Stimulated activated CD4-positive, alpha-beta T cell treated with anti-CD3 and anti-CD28 coated beads, Interleukin-15, amount 100 ng/mL, for 1 hour (primary cell): ENCODE data around the gene ONECUT3.
"Not testable (repeated sequence)": the region's sequence is repeated elsewhere in the genome, so short reads cannot be mapped to it uniquely, and the experiment has no call there.

Source experiments
- DNase-seq, 2 donors: peaks; one replicate each; pipeline ENCODE4 v3.0.0-alpha.2; 2020; ENCODE audit warnings: low read depth in 1 of 2, low spot score in 1 of 2

The ONECUT3 gene

DNA sequence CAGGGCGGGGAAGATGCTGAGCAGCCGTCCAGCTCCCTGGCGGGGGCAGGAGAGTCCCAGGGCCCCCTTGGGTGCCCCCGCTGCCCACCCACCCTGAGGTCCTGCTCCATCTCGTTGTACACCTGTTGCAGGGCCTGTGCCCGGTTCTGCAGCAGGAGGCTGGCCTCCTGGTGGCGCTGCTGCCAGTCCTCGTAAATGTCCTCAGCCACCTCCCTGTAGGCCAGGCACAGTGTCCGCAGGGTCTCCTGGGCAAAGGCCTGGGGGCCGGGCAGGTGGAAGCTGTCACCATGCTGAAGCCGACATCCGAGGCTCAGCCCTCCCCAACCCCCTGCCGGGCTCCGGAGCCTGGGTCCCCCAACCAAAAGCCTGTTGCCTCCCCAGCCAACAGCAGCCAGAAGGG, 38.6 kb downstream of the ONECUT3 start:
- DNase-seq = no peak

GRCh38 chr19:1794424-1795172, 41.3 kb downstream of the ONECUT3 start:
- no peak for DNase-seq

- DNase-seq = no peak
These were observed 43.3 kb downstream of the ONECUT3 start for GRCh38 chr19:1796395-1797142.

- DNase-seq = not testable (repeated sequence)
These were observed 44.0 kb downstream of the ONECUT3 start for GRCh38 chr19:1797313-1797712.

DNA sequence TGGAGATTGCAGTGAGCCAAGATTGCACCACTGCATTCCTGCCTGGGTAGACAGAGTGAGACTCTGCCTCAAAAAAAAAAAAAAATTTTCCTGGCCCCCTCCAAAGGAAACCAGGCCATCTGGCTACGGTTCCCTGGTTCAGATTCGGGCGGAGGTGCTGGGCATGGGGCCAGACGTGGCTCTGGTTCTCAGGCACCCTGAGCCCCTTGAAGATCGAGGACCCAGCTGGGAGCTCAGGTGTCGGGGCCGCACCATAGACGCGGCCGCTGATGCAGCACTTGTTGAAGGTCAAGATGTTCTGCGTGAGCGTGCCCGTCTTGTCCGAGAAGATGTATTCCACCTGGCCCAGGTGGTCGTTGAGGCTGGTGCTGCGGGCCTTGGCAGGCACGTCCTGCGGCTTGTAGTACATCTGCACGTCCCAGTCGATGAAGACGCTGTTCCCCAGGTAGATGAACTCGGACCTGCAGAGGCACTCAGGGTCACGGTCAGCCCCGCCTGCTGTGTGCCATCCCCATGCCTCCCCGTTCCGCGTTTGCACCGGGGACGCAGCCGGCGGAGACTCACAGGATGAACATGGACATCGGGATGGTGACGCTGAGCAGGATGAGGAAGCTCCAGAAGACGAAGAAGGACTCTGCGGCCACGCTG, 46.5 kb downstream of the ONECUT3 start:
- no peak for DNase-seq

DNA sequence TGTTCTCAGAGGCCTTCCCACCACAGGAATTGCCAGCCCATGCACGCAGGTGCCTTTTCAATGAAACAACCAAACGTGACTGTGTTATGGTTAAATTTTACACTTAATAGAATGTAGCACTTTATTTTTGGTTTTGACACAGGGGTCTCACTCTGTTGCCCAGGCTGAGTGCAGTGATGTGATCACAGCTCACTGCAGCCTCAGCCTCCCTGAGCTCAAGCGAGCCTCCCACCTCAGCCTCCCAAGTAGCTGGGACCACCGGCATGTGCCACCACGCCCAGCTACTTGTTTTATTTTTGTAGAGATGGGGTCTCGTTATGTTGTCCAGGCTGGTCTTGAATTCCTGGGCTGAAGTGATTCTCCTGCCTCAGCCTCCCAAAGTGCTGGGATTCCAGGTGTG, 51.6 kb downstream of the ONECUT3 start:
- DNase-seq = no peak

DNA sequence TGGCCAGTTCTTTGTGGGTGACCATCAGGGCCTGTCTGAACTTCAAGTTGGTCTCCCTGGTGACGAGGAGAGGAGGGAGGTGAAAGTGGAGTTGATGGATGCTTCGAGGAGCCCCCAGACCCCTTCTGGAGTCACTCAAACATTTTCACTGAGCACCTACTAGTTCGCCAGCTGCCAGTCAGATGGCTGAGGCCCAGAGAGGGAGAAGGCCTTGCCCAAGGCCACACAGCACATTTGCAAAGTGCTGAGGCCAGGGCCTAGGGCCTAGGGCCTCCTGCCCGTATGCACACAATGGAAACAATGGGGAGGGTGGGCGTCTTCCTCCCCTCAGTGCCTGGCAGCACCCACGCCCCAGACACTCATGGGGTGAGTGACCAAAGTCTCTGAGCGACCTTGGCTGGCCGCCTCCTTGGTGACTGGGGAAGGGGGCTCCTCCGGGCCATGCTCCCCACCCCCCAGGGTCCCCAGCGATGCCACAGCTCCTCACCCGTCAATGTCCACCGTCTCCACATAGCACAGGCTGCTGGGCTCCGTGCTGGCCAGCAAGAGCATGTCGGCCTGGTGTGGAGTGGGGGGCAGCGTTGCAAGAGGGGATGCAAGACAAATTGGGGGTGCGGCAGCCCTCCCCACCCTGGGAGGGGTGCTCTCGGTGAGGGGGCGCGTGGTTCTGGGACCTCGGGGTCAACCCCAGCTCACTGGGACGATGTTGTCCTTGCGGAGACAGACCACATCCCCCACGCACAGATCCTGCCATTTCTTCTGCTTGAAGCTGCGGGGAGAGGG, 52.3 kb downstream of the ONECUT3 start:
- no peak for DNase-seq

GRCh38 chr19:1806184-1807029, 53.1 kb downstream of the ONECUT3 start:
- DNase-seq = no peak

GRCh38 chr19:1807030-1807694, 53.9 kb downstream of the ONECUT3 start:
- DNase-seq = no peak

DNA sequence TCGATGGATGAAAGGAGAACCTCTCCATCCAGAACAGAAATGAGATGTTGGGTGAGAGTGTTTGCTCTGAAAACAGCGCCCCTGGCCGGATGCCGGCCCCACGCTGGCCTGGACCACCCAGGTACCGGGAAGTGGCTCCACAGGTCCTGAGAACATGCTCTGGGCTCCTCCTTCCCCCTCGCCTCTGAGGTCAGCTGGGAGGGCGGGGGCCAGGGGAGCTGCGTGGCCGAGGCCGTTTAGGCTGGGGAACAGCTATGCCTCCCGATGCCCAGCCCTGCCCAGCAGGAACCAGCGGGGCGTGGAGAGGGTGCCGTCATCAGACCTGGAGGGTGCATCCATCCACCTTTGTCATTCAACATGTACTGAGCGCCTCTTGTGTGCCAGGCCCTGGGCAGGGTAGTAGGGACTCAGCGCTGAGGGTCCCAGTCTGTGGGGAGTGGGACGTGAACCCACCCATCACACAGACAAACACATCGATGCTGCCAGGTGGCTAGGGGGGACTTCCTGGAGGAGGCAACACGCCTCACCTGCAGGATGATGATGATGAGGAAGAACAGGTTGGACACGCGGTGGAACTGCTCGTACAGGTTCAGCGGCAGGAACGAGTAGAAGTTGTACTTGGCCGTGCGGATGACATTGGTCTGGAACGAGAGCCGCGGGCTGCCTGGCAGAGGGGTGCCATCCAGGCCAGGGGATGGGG, 54.5 kb downstream of the ONECUT3 start:
- no peak for DNase-seq

- no peak for DNase-seq
These were observed 55.1 kb downstream of the ONECUT3 start for GRCh38 chr19:1808395-1808731.

- no peak for DNase-seq
These were observed 56.4 kb downstream of the ONECUT3 start for GRCh38 chr19:1809678-1810077.

- no peak for DNase-seq
These were observed 57.3 kb downstream of the ONECUT3 start for GRCh38 chr19:1810439-1811160.

- peak; percentile 13 to 37 for DNase-seq
These were observed 58.2 kb downstream of the ONECUT3 start for GRCh38 chr19:1811472-1811894.

DNA sequence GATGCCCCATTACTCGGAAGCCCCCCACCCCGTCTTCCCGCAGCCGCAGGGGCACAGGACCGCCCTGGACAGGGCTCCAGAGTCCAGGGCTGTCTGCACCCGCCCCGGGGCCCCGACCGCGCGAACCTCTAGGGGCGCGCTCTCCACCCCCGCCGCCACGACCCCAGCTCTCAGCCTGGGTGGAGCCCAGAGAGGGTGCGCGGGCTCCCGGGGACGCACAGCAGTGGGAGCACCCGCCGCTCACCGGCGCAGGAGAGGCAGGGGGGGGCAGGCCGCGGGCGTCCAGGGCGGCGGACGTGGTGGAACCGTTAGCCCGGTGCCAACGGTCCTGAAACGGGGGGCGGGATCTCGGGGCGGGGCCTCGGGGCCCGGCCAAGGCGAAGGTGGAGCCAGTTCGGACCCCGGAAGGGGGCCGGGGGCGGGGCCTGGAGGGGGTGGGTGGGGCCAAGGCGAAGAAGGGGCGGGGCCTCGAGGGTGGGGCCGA, 58.7 kb downstream of the ONECUT3 start, which contains the start of gene ATP8B3:
Gene ATP8B3, minus strand, starts transcription at position 335 of the 484 bp plus-strand sequence. CDS start 540 bp downstream, outside the sequence.
- DNase-seq = peak in 1 of 2 donors; percentile 63

DNA sequence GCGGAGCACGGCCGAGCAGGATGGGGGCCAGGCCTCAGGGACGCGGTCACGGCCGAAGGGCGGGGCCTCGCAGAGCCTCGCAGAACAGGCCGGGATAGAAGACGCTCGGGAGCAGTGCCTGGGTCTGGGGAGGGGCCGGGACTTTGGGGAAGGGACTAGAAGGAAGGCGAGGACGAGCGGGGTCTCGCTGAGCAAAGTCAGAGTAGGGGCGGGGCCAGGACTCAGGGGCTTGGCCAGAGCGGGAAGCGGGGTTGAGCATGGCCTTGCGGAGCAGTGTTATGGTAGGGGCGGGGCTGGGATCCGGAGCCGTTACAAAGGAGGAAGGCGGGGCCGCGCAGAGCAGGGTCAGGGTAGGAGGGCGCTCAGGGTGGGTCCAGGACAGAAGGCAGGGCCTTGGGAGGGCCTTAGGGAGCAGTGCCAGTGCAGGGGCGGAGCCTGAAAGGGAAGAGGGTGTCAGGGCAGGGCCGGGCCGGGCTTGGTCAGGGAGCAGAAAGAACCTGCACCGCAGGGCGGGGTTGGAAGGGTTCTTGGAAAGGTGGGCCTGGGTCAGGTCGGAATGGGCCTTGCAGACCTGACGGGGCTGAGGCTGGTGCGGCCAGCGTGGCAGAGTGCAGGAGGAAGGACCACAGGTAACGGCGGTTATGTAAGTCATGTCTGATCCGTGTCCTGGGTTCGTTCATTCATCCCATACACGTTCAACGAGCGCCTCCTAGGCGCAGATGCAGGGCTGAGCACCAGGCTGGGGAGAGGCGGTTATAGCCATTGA, 59.3 kb downstream of the ONECUT3 start:
- DNase-seq = peak; percentile 59 to 62
